Esophagus (tissue), 2 donors: ENCODE measurements around the gene SLC23A3. TPM values are rescaled to one million over a fixed set of nuclear protein-coding genes. Genes with fewer than 3 reads are reported as not detected.

Experiments used
- H3K27ac ChIP-seq, 2 donors: one replicate each; pipeline ENCODE4 v1.5.1; 2013; ENCODE audit warnings: low read depth in 2 of 2, mild to moderate bottlenecking in 2 of 2, inconsistent platforms in 1 of 2, low read length in 1 of 2, moderate library complexity in 1 of 2
- H3K27me3 ChIP-seq, 2 donors: one replicate each; pipeline ENCODE4 v1.6.1; 2013; ENCODE audit warnings: low read length in 2 of 2, control low read depth in 1 of 2, mild to moderate bottlenecking in 1 of 2; ENCODE audit not compliant: insufficient read depth in 2 of 2, control insufficient read depth in 1 of 2
- H3K36me3 ChIP-seq, 2 donors: one replicate each; pipeline ENCODE4 v1.6.1; 2013; ENCODE audit warnings: low read length in 1 of 2; ENCODE audit not compliant: control insufficient read depth in 2 of 2, insufficient read depth in 2 of 2
- H3K4me1 ChIP-seq, 2 donors: one replicate each; pipeline ENCODE4 v1.6.1; 2013; ENCODE audit warnings: low read length in 1 of 2; ENCODE audit not compliant: control insufficient read depth in 2 of 2, insufficient read depth in 2 of 2
- H3K4me3 ChIP-seq, 2 donors: one replicate each; pipeline ENCODE4 v1.5.1; 2013; ENCODE audit warnings: low read length in 2 of 2, mild to moderate bottlenecking in 2 of 2, low read depth in 1 of 2, moderate library complexity in 1 of 2
- H3K9me3 ChIP-seq, 2 donors: one replicate each; pipeline ENCODE4 v1.6.1; 2013; ENCODE audit warnings: mild to moderate bottlenecking in 2 of 2, low read depth in 1 of 2, low read length in 1 of 2, moderate library complexity in 1 of 2; ENCODE audit not compliant: control insufficient read depth in 2 of 2, insufficient read depth in 1 of 2
- WGBS, 2 donors: extraction: QIAGEN DNeasy Blood & Tissue Kit; methylation state at CpG; one replicate each; pipeline ENCODE4 v1.1.7; 2013; 5-methylcytosine and 5-hydroxymethylcytosine counted together
- polyA plus RNA-seq, 2 donors: library from polyadenylated mRNA; stranded (reverse); fragments of 200-250 nt; gene quantifications; one replicate each; pipeline ENCODE4 v1.2.3, GENCODE V29; 2013
- donor health status: healthy with polysubstance abuse.
- donor health status: Bipolar disorder and iron deficiency.

SLC23A3 gene
- polyA plus RNA-seq, 2 donors: 1.2 to 3.4 TPM

DNA sequence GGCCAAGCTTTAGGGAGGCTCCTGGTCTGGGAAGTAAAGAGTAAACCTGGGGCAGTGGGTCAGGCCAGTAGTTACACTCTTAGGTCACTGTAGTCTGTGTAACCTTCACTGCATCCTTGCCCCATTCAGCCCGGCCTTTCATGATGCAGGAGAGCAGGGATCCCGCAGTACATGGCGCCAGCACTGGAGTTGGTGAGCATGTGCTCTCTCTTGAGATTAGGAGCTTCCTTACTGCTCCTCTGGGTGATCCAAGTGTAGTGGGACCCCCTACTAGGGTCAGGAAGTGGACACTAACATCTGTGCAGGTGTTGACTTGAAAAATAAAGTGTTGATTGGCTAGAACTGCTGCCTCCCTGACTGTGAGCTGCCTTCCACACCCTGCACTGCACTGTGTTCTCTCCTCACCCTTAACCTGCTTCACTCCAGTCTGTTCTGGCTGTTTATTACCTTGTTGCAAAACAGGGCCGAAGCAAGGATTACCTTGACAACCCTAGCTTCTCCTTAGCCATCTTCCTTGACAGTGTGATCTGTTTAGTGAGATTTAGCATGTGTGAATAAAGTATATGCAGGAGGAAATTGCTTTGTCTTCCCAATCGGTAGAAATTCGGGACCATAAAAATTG is 13.4 kb upstream of the SLC23A3 start:
- no peak overlapping the region for H3K27ac ChIP-seq
- no peak overlapping the region for H3K4me3 ChIP-seq
- 91 to 95% methylated on average over 6 of the region's 6 CpGs for WGBS, 2 donors
- peaks cover 0 to 5% of the 10 kb centered on the region in 2 donors for H3K4me1 ChIP-seq
- H3K27me3 ChIP-seq: no peaks in the 10 kb centered on the region
- peaks cover 9 to 34% of the 10 kb centered on the region in 2 donors for H3K36me3 ChIP-seq
- no peaks in the 10 kb centered on the region for H3K9me3 ChIP-seq

GRCh38 chr2:219182331-219183150 is 12.7 kb upstream of the SLC23A3 start:
- Histone ChIP-seq H3K27ac (no peak overlapping the region), H3K36me3 (peaks cover 9 to 34% of the 10 kb centered on the region in 2 donors), H3K9me3 (no peaks in the 10 kb centered on the region), H3K27me3 (no peaks in the 10 kb centered on the region), H3K4me3 (no peak overlapping the region), H3K4me1 (peaks cover 0 to 5% of the 10 kb centered on the region in 2 donors)
- WGBS, 2 donors: 64 to 79% methylated on average over 8 of the region's 8 CpGs

- H3K9me3 ChIP-seq: no peaks in the 10 kb centered on the region
- peaks cover 0 to 5% of the 10 kb centered on the region in 2 donors for H3K4me1 ChIP-seq
- no peak overlapping the region for H3K4me3 ChIP-seq
- no peak overlapping the region for H3K27ac ChIP-seq
- H3K36me3 ChIP-seq: peaks cover 9 to 34% of the 10 kb centered on the region in 2 donors
- H3K27me3 ChIP-seq: no peaks in the 10 kb centered on the region
- 93% methylated on average over 6 of the region's 6 CpGs for WGBS, 2 donors
Observed at GRCh38 chr2:219181531-219181930, 11.7 kb upstream of the SLC23A3 start.

- 87 to 91% methylated on average over 5 of the region's 5 CpGs for WGBS, 2 donors
- Histone ChIP-seq H3K36me3 (peaks cover 9 to 34% of the 10 kb centered on the region in 2 donors), H3K9me3 (no peaks in the 10 kb centered on the region)
Observed at GRCh38 chr2:219180961-219181360, 11.1 kb upstream of the SLC23A3 start.

DNA sequence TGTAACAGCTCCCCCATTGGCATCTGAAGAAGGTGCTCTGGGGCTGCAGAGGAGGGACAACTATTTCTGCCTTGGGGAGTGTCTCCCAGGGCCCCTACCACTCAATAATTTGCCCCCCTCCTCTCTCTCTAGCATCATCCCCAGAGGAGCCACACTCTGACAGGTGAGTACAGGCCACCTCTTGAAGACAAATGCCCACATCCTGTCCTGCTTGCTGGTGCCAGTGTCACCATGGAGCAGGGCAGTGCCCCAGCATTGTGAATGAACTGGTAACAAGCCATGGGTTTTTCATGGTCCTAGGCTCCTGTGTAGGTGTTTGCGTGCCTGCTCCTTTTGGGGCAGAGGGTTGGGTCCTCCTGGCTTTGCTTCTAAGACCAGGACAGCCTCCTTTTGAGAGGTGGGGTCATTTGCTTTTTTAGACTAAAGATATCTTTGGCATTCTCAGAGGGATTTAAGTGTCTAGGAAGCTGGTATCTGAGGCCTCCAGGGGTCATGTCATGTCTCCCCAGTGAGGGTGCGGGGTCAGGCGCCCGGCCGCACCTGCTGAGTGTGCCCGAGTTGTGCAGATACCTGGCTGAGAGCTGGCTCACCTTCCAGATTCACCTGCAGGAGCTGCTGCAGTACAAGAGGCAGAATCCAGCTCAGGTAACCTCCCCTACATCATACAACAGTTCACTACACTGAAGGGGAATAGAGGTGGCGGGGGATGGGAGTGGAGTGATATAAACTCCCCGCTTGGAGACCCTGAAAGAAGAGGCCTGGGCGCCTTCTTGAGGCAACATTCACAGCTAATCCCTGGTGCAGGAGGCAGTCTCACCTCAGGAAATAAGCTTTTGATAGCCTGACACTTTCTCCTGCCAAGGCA is 10.0 kb upstream of the SLC23A3 start:
- H3K4me3 ChIP-seq: no peak overlapping the region
- H3K9me3 ChIP-seq: no peaks in the 10 kb centered on the region
- peak overlapping the region in 1 of 2 donors; percentile 3 for H3K27ac ChIP-seq
- peaks cover 0 to 8% of the 10 kb centered on the region in 2 donors for H3K4me1 ChIP-seq
- 94% methylated on average over 9 of the region's 9 CpGs for WGBS, 2 donors
- peaks cover 9 to 38% of the 10 kb centered on the region in 2 donors for H3K36me3 ChIP-seq
- H3K27me3 ChIP-seq: no peaks in the 10 kb centered on the region

More at GRCh38 chr2:219180961-219181360, 11.1 kb upstream of the SLC23A3 start:
- H3K4me3 ChIP-seq: no peak overlapping the region
- H3K27ac ChIP-seq: no peak overlapping the region
- H3K27me3 ChIP-seq: no peaks in the 10 kb centered on the region
- H3K4me1 ChIP-seq: peaks cover 0 to 5% of the 10 kb centered on the region in 2 donors

- Histone ChIP-seq H3K4me1 (peaks cover 0 to 8% of the 10 kb centered on the region in 2 donors), H3K4me3 (peak overlapping the region; percentile 80 to 99), H3K27me3 (no peaks in the 10 kb centered on the region), H3K9me3 (no peaks in the 10 kb centered on the region), H3K36me3 (peaks cover 9 to 41% of the 10 kb centered on the region in 2 donors), H3K27ac (peak overlapping the region; percentile 99)
- 2% methylated on average over 45 of the region's 45 CpGs for WGBS, 2 donors
Observed at GRCh38 chr2:219178377-219179175, 8.7 kb upstream of the SLC23A3 start.

DNA sequence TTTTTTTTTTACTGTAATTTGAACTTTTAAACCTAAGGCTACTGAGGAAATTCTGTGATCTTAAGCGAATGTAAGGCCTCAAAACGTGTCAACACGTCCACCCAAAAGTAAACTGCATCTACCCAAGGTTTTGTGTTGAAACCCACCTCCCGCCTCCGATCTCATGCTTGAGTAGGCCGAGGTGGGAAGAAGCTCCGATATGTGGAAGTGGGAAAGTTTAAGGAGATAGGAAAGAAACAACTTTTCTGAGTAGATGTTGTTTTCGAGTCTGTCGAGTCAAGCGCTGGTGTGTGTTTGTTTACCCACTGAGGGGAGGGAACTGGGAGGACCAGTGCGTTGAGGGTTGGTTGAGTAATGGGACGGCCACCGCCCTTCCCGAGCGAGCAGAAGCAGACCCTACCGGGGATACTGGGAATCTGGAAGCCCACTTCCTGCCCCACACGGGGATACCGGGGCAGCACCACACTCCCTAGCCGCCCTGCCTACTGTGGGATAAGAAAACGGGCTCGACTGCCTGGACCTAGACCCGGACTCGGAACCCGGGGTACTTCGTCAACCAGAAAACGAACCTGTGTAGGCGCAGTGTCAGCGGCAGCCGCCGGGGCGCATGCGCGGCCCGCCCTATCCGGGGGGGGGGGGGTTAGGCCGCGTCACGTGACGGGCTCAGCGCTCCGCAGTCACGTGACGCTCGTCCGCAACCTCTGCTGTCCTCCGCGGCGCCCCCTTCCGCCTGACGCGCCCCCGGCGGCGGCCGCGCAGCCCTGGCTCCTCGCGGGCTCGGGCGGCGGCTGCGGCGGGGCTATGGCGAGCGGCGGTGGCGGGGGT is 7.9 kb upstream of the SLC23A3 start, which contains the start of gene RETREG2:
Gene RETREG2 (plus strand): TSS at position 724 of the 825 bp plus-strand sequence. CDS start 78 bp downstream, at position 802.
- peaks cover 5 to 39% of the 10 kb centered on the region in 2 donors for H3K36me3 ChIP-seq
- 0% methylated on average over 53 to 67 of the region's 67 CpGs for WGBS, 2 donors
- no peaks in the 10 kb centered on the region for H3K27me3 ChIP-seq
- H3K9me3 ChIP-seq: no peaks in the 10 kb centered on the region
- peaks cover 0 to 8% of the 10 kb centered on the region in 2 donors for H3K4me1 ChIP-seq
- H3K27ac ChIP-seq: peak within 1 kb of the TSS; percentile 99
- H3K4me3 ChIP-seq: peak within 1 kb of the TSS; percentile 80 to 99

- H3K9me3 ChIP-seq: no peaks in the 10 kb centered on the region
- no peaks in the 10 kb centered on the region for H3K27me3 ChIP-seq
- peaks cover 0 to 8% of the 10 kb centered on the region in 2 donors for H3K4me1 ChIP-seq
Observed at GRCh38 chr2:219176818-219177551, 7.2 kb upstream of the SLC23A3 start, which contains the start of gene CNPPD1. TSS of gene CNPPD1 (minus strand) at chr2:219176925. CDS start at chr2:219176828, 97 bp downstream.

More at GRCh38 chr2:219176818-219177551, 7.2 kb upstream of the SLC23A3 start, which contains the start of gene CNPPD1:
- Histone ChIP-seq H3K4me3 (peak within 1 kb of the TSS; percentile 80 to 99), H3K27ac (peak within 1 kb of the TSS; percentile 99), H3K36me3 (peaks cover 5 to 37% of the 10 kb centered on the region in 2 donors)
- WGBS, 2 donors: 0% methylated on average over 42 to 69 of the region's 69 CpGs
